GM21423 (cell line): Measurements from ENCODE around the gene STRIP1.
"Not testable (repeated sequence)": the region's sequence is repeated elsewhere in the genome, so short reads cannot be mapped to it uniquely, and the experiment has no call there.

Experiments used
- ATAC-seq: cut with Tn5 transposase; IDR thresholded peaks from one replicate; pipeline ENCODE4 v1.9.1; 2021; ENCODE audit warnings: mild to moderate bottlenecking, moderate library complexity; ENCODE audit not compliant: unreplicated experiment

The STRIP1 gene

DNA sequence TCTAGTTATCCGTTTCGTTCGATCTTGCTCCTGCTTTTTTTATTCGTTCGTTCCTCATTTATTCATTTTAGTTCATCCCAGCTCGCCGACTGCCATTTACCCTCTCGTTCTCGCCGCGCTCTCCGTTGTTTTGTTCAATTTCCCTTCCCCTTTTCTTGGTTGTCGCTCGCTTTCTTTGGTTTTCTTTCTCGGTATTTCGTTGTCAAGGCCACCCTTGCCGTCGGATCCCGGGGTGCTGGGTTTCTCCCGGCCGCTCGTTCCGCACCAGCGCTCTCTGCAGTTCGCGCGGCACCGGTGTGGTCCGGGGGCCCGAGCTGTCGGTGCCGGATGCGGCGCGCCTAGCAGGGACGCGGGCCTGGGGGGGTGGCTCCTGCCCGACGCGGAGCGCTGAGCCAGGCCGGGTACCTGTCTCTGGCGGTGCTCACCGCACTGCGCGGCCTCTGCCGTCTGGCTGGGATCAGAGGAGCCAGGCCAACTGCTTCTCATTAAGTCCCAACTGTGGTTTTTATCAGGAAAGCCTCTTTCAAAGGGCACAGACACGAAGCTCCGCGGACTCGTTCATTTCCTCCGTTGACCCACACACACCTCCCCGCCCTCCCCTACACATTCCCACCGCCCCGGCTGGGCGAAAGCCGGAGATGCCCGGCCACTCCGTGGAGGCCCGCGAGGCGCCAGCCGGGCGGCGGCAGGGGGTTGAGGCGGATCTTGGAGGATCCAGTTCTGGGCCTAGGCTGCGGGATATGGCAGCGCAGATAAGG, 34.4 kb downstream of the STRIP1 start:
- ATAC-seq, result no peak

DNA sequence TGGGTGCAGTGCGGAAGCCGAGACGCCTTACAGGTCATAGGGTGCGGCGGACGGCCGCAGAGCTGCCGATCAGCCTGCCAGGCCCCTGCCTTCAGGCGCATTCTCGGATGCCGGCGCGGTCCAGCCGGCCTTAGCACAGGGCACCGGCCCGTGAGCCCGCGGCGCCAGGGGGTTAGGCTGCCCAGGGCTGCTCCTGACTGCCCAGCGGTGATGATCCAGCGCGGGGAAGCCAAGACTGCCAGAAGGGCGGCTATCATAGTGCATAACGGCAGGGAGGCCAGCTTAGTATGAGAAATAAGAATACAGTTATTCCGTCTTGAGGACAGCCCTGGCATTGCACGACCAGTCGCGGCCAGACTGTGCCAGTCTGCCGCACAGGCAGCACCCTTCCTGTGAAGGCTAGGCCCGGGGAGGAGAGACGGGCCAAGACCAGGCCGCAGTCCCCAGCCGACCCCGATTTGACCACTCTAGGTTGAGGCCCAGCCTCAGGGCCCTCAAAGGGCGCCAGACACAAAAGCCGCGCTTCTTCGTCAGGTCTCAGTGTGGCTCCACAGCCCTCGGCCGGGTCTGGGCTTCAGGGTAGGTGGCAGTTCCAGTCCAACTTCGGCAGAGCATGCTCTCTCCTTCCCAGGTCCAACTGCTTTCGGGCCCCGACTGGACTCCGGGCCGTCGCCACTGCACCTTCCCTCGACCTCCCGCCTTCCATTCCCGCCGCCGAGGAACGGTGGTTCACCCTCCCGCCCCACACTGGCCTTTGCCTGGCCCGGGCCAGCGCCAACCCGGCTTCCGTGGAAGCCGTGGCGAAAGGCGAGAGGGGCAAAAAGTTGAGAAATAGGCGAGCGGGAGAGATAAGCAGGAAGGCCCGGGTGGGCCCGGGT, 35.2 kb downstream of the STRIP1 start:
- no peak for ATAC-seq

DNA sequence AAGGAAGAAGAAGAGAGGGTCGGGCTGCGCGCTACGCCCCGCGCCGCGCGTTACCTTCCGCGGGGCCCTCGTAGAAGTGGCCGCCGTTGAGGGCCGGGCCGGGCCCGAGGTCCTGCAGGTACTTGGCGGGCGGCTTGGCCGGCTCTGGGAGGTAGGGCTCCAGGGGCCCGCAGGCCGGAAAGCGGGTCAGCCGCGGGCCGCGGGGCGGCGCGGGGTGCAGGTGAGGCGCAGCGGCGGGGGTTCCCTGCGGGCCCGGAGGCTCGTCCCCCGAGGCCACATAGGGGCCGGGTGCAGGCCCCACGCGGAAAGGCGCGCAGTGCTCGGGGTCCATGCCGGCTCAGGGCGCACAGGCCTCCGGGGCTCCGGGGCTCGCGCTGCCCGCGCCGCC, 35.9 kb downstream of the STRIP1 start:
- no peak for ATAC-seq

DNA sequence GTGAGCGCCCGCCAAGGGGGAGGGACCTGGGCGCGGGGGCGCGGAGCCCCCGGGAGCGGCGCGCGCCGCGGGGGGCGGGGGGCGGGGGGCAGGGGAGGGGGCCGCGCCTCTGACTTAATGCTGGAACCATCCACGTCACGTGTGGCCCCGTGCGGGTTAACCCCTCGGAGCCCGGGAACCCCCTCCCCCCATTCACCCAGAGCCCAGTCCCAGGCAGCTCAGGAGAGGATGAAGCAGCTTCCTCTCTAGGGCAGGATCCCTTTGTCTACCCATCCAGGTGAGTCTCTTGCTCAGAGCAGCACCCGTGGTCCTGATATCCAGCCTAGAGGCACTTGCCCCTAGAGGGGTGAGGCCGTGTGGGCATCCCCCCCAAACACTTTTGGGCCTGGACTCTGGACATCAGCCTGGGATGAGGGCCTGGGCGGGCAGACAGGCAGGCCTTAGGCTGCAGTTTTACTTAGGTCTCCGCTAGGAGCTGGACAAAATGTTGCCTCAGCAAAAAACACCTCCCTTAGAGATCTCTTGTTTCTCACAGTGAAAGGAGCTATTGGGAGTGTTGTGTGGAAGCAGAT, 36.3 kb downstream of the STRIP1 start, which contains the start of gene ALX3:
ALX3 (minus strand) TSS at position 2 of the 572 bp plus-strand sequence. CDS start 60 bp downstream, outside the sequence.
- no peak for ATAC-seq

DNA sequence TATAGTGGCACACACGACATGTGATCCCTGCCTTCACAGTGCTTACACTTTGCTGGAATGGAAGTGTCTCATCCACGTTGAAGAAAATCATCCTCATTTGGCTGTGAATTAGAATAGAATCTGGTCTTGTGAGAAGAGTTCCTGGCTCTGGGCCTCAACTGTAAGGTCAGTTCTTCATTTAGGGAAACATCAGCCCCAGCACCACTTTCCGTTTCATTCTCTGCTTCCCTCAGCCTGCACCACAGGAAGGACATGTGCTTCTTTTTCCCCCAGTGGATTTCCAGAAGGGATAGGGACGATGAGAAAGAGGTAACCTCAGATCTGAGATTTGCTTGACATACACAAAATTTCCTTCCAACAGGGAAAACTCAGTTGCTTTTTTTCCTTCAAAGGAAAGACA, 39.7 kb downstream of the STRIP1 start:
- no peak for ATAC-seq

DNA sequence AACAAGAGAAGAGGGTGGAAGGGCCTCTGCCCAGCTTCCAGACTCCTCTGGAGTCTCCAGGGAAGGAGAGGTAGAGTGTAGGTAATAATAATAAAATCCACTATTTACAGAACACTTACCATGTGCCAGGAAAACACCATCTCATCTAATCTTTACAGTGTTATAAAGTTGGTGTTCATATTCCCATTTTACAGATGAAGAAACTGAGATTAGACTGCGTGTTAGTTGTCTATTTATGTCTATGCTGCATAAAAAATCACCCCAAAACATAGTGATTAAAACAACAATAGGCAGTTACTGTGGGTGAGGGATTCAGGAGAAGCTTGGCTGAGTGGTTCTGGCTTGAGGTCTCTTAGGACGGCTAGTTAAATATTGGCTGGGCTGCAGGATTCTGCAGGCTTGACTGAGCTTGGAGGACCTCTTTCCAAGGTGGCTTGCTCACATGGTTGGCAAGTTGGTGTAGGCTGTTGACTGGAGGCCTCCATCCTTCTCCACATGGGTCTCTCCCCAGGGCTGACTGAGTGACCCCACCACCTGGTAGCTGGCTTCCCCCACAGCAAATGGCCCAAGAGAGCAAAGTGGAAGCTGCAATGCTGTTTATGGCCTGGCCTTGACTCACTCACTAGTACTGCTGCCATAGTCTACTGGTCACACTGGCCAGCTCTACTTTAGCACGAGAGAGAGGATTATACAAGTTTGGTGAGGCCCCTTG, 42.5 kb downstream of the STRIP1 start:
- ATAC-seq, result no peak

DNA sequence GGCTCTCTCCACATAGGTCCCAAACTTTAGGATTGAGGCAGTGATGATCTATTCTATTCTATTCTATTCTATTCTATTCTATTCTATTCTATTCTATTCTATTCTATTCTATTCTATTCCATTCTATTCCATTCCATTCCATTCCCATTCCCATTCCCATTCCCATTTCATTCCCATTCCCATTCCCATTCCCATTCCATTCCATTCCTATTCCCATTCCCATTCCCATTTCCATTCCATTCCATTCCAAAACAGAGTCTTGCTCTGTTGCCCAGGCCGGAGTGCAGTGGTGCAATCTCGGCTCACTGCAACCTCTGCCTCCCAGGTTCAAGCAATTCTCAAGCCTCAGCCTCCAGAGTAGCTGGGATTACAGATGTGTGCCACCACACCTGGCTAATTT, 45.6 kb downstream of the STRIP1 start:
- not testable (repeated sequence) for ATAC-seq

DNA sequence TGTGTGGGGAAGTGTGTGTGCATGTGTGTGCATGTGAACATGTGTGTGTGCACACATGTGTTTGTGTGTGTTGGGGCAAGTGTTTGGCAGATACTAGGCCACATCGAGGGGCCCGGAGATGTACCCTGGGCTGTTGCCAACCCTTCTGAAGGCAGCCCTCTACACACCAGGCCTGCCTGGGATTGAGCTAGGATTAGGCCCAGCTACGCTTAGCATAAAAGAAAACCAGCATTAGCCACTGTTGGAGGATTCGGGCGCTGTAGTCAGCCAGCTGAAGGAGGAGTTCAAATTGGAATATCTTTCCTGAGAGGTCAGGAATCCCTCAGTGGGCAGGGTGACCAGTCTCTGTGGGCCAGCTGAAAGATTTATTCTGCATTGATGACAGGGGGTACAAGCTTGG, 46.6 kb downstream of the STRIP1 start:
- no peak for ATAC-seq

DNA sequence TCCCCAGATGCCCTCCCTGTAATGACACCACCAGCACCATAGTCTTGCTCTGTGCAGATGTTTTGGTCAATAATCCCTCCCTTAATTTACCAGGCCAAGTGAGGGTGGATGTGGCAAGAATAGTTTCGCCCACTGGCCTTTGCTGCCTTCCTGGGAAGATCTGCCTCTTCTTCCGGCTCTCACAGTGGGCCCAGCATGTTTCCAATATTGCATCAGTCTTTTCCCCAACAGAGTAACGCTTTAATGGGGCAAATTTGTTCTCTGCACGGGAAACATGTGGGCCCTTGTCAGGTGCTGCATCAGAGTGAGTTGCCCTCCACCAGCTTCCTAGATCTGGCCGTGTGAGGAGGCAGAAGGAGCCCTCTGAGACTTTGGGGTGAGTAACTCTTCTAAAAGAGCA, 48.1 kb downstream of the STRIP1 start:
- ATAC-seq, result no peak

DNA sequence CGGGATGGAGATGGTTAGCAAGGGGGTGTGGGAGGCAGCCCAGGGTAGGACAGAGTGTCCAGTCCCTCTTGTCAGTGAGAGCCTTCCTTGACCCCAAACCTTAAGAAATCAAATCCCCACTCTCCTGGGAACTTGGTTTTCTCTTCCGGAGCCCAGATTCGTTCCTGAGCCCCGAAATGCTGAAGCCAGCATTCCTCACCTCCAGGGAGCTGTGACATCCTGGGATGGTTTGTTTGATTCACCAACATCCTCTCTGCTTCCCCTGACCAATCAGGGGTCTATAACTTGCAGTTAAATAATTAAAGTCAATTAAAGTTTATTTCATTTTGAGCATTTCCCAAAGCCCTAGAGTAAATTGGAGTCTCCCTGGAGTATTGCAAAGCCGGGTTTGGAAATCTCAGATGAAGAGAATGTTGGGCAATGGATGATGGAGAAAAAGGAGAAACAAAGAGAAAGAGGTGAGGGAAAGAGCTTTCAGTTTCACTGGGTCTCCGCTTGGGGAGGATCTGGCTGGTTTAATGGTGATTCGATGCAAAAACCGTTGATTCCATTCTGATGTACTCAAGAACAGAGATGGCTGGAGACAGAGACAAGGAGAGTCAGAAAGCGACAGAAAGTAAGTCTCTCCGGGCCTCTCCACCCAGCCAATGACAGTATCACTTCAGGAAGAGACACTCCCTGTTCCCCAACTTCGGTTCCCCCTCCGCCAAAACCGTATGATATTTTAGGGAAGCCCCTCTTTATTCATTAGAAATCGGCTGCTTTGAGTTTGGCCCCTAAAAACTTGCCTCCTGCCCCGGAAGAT, 48.8 kb downstream of the STRIP1 start:
- no peak for ATAC-seq

DNA sequence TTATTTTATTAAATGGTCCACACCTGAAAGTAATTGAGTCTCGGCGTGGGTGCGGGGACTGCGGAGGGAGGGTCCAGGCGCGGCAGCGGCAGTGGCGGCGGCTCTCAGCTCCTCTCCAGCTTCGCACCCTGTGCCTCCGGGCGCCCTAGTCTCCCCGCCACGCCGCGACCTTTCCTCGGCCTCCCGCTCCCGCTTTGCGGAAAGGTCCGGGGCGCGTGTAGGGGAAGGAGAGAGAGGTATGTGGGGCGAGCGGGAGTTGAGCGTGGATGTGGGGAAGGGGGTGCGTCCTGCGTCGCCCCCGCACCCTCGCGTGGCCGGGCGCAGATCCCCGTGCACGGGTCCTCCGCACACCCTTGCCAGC, 49.4 kb downstream of the STRIP1 start:
- ATAC-seq, result no peak

DNA sequence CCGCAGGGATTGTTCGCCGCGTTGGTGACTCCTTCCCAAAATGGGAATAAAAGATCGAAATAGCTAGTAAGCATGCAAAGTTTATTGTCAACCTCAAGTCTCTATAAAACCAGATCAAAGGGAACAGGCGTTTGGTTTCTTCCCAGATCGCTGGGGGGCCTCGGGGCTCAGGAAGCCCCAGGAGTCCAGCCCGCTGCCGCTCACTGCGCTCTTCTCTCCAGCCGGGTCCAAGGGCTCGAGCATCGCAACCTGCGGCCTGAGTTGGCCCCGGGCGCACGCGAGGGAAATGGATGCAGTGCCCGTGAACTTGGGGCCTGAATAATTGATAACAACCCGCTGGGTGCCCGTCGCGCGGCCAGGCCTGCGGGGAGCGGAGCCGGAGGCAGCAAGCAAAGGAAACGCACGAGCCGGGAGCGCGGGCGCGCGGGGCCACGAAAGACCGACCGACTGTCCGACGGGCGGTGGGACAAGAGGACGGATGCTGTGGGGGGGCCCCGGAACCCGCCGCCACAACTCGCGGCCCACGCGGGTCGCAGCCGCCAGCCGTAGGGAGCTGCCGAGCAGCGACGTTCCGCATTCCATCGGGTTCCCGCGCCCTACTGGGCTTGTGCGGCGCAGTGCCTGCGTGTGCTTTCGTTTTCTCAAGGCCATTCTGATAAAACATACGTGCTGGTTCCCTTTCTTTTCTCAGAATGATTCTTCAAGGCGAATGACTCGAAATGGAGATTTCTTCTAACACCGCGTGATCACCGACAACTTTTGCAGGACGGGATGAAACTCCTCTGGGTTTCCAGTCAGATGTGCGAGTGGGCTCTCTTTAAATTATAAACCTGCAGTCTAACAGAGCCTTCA, 50.0 kb downstream of the STRIP1 start:
- ATAC-seq, result no peak

DNA sequence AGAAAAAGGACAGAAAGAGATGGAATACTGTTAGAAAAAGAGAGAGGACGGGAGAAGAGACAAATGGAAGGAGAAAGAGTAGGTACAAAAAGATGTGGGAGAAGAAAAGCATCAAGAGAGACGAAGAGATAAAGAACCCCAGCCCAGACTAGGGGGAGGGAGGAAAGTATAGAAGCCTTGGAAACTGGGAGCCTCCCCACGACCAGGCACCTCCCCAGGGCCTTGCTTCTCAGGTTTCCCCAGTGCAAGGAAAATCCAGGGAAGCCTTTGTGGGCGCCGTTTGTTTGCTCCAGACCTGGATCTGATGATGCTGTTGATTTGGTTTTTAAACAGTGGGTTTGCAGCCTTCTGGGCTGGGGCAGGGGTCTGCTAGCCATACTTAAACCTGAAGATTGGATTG, 51.2 kb downstream of the STRIP1 start:
- no peak for ATAC-seq

DNA sequence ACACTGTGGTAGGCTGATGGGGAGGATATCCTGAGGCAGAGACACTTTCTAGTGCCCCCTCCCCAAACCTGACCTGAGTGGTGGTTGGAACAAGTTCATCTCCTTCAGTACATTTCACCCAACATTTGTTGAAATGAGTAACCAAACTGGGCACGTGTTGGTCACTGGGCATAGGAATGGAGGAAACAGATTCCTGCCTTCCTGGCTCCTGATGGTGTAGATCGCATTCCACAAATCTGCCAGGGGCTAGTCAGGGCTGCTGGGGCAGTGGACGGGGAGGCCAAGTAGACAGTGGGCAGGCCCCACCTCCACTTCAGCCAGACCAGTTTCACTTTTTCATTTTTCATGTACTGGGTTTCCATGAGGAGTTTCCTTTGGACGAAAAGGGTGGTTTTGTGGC, 52.5 kb downstream of the STRIP1 start:
- no peak for ATAC-seq

DNA sequence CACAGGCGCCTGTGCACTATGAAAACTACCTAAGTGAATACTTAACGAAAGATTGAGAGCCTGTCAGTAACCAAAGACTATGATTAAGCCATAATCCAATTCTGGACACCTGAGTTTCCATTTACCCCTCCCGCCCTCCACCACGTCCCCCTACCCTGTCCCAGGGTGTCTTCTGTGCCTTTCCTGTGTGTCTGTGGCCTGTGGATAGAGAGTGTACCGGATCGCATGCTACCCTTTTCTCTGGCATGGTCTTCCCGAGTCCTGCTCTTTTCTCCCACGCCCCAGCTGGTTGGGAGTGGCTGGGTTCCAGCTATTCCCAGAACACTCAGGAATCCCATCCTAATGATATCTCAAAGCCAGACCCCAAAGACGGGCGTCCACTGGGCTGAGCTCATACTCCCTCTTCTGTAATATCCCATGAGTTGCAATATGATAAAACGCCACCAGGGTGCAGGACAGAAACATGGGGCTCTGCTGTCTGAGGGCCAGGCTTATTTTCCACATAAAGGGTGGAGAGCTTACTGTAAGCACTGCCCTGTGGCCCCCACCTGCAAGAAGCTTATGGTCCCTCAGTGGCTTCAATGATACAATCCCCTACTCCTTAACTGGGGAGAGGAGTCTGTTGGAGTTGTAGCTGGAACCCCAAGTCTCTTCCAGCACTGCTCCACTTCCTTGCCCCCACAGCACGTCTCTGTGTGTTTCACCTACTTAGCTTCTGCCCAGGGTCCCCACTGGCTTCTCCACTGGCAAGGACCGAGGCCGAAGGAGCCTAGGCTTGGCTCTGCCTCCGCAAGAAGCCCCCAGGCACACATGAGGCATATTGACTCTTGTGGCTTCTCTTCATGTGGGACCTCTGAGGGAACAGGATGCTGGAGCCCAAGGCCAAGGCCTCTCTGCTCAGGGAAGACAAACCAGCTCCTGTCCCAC, 53.7 kb downstream of the STRIP1 start:
- ATAC-seq, result peak; percentile 47

DNA sequence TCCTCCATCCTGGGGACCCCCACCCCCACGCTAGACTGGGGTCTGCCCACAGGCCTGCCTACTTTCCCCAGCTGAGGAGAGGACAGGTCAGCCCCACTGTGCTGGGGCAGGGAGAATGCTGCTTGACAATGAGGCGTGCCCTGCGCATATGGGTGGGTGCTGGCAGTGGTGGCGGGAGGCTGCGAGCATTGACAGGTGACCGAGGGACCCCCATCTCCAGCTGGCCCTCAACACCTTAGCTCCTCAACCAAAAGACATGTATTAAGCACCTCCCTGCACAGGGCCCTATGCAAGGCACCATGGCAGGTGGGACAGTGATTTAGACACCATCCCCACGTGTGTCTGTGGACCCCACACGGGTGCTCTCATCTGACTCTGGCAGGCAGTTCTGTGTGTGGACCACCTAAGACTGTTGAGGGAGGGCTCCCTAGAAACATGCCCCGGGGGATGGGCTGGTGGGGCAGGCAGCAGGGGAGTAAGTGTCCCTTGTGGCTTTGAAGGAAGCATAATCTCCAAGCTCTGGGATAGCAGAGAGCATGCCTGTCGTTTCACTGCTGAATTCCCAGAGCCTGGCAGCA, 54.4 kb downstream of the STRIP1 start:
- ATAC-seq, result no peak

DNA sequence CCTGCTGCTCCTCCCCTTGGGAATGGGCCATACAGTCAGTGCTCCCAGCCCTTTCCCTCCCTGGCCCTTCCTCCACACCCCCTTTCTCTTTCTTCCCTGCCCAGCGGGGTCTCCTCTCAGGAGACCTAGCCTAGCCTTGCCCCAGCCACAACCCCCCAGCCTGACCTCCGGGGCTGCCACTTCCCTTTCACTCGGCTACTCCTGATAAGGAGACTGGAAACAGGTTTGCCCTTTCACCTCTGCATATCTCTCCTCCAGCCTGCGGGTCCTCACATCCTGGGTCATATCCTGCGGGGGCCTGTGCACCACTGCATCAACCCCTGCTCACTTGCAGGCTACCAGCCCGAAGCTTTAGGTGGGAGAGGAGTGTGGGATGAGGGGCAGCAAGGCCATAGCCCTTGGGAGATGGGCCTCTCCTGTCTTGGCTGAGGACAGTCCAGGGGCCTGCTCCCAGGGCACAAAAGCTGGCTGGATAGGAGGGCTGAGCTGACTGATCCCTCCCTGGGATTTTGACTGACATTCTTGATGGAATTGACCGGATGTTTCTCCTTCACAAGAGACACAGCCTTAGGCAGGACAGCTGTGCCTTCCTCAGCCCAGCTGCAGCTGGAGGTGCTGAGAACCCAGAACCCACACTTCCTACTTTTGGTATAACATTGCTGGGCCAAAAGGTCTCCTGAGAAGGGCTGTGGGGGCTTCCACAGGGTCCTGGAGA, 55.3 kb downstream of the STRIP1 start:
- no peak for ATAC-seq
